ENCODE results near the gene TTC23. TPM values are rescaled to one million over a fixed set of nuclear protein-coding genes. Genes with fewer than 3 reads are reported as not detected.

Gene TTC23
- total and polyA plus RNA-seq, 8 donors, result 14.0 to 41.7 (median 36.2) TPM

DNA sequence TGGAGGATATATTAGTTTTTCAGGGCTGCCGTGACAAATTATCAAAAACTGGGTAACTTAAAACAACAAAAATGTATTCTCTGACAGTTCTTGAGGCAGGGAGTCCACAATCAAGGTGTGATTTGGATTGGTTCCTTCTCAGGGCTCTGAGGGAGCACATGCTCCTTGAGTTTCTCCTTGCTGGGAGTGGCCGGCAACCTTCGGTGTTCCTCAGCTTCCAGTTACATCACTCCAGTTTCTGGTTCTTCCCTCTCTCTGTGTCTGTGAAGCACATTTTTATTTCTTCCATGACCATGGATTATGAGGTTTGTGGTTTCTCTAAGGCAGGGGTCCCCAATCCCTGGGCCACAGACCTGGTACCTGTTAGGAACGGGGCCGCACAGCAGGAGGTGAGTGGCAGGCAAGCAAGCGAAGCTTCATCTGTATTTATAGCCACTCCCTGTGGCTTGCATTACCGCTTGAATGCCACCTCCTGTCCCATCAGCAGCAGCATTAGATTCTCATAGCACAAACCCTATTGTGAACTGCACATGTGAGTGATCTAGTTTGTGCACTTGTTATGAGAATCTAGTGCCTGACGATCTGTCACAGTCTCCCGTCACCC lies 26.2 kb upstream of the TTC23 start:
- Histone ChIP-seq H3K4me1 (peaks cover 0 to 4% of the 10 kb centered on the region in 2 donors), H3K27ac (no peak overlapping the region), H3K27me3 (no peaks in the 10 kb centered on the region), H3K4me3 (no peak overlapping the region), H3K9me3 (no peaks in the 10 kb centered on the region), H3K36me3 (no peaks in the 10 kb centered on the region)
- intact Hi-C loops (cut with DNase I), result no loop called here
- TF ChIP-seq, protein P1, sequence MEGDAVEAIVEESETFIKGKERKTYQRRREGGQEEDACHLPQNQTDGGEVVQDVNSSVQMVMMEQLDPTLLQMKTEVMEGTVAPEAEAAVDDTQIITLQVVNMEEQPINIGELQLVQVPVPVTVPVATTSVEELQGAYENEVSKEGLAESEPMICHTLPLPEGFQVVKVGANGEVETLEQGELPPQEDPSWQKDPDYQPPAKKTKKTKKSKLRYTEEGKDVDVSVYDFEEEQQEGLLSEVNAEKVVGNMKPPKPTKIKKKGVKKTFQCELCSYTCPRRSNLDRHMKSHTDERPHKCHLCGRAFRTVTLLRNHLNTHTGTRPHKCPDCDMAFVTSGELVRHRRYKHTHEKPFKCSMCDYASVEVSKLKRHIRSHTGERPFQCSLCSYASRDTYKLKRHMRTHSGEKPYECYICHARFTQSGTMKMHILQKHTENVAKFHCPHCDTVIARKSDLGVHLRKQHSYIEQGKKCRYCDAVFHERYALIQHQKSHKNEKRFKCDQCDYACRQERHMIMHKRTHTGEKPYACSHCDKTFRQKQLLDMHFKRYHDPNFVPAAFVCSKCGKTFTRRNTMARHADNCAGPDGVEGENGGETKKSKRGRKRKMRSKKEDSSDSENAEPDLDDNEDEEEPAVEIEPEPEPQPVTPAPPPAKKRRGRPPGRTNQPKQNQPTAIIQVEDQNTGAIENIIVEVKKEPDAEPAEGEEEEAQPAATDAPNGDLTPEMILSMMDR (IDR thresholded peaks at IDR 0.05), result no peak
- ATAC-seq (no peak), DNase-seq (no peak)

DNA sequence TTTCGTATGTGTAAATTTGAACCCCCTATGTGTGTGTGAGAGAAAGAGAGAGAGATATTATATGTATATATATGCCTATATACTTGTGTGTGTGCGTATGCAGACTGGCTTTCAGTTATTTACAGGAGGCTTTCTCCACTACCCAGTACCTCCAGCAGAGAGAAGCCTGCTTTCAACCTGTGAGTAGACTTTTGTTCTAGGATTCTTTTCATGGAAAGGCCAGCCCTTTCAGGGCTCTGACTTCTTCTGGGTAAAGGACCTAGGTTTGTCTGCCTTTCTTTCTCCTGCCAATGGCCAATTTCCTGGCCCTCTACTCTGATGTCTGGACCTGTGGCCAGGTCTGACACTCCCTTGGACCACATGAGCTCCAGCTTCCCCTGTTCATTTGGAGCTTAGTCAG lies 25.7 kb upstream of the TTC23 start:
- ATAC-seq, result no peak
- intact Hi-C loops (cut with DNase I), result no loop called here
- DNase-seq, result no peak
- Histone ChIP-seq H3K4me3 (no peak overlapping the region), H3K36me3 (no peaks in the 10 kb centered on the region), H3K27me3 (no peaks in the 10 kb centered on the region), H3K9me3 (no peaks in the 10 kb centered on the region), H3K27ac (no peak overlapping the region), H3K4me1 (peaks cover 0 to 4% of the 10 kb centered on the region in 2 donors)
- TF ChIP-seq, protein P1 (IDR thresholded peaks at IDR 0.05), result no peak

DNA sequence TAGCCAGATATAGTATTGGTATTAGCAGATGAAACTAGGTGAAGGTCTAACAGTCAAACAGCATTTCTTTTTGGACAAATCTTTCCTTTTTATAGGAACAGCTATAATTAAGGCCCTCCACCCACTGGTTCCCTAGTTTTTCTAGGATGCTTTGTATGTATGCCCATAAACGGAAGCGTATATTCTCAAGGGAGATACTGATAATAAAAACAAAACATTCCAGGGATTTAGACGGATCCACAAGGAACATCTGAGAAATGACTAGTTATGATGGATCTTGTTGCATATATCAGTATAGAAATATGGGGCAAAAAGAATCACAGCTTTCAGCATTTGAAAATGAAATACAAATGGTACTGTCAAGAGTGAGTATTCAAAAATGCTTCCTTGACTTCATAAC lies 24.4 kb upstream of the TTC23 start:
- TF ChIP-seq, protein P1 (IDR thresholded peaks at IDR 0.05), result no peak
- ATAC-seq (no peak), DNase-seq (no peak)
- no peak overlapping the region for H3K4me3 ChIP-seq
- H3K27ac ChIP-seq, result no peak overlapping the region
- no peaks in the 10 kb centered on the region for H3K4me1 ChIP-seq
- intact Hi-C loops (cut with DNase I), result no loop called here
- H3K27me3 ChIP-seq, result no peaks in the 10 kb centered on the region
- no peaks in the 10 kb centered on the region for H3K9me3 ChIP-seq
- H3K36me3 ChIP-seq, result no peaks in the 10 kb centered on the region

DNA sequence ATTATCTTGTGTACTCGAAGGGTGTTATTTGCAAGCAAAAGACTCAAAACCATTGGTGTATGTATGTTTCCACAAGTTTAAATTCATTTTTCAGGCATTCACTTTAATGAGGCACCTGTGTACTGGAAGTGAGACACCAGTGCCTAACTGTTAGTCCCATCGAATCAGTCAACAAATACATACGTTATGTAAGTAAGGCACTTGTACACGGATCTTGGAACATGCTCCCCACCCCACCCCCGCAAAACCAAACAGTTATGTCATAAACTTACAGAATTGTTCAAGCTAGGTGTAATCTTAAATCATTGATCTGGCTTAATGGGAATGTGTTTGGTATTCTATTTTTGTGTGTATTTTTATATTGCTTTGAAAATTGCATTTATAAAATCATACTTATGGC lies 19.1 kb upstream of the TTC23 start:
- H3K27ac ChIP-seq, result no peak overlapping the region
- H3K9me3 ChIP-seq, result no peaks in the 10 kb centered on the region
- no peaks in the 10 kb centered on the region for H3K4me1 ChIP-seq
- no peaks in the 10 kb centered on the region for H3K36me3 ChIP-seq
- TF ChIP-seq, protein P1 (IDR thresholded peaks at IDR 0.05), result no peak
- H3K4me3 ChIP-seq, result no peak overlapping the region
- intact Hi-C loops (cut with DNase I), result no loop called here
- H3K27me3 ChIP-seq, result no peaks in the 10 kb centered on the region
- DNase-seq, result no peak
- ATAC-seq, result no peak

DNA sequence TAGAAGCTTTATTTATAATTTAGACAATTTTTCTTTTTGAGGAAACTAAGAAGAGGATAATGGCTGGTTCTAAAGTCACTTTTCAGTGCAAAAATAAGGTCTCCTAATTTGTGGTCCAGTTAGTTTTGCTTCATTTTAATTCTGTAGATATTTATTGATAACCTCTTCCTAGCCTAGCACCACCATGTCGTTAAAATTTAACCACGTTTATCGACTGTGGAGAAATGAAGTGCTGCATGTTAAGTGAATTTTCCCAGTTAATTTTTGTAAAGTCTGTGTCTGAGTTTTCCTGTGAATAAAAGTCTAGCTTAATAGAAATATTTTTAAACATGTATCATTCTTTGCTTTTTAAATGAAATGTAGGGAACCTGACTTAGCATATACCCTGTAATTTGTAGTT lies 18.6 kb upstream of the TTC23 start:
- no peak for ATAC-seq
- Histone ChIP-seq H3K4me1 (no peaks in the 10 kb centered on the region), H3K36me3 (no peaks in the 10 kb centered on the region), H3K4me3 (no peak overlapping the region), H3K27me3 (no peaks in the 10 kb centered on the region), H3K27ac (no peak overlapping the region), H3K9me3 (no peaks in the 10 kb centered on the region)
- no peak for DNase-seq
- TF ChIP-seq, protein P1 (IDR thresholded peaks at IDR 0.05), result no peak
- intact Hi-C loops (cut with DNase I), result no loop called here
